Caco-2 (cell line): Measurements from ENCODE around the gene PITRM1. TPM values are rescaled to one million over a fixed set of nuclear protein-coding genes. Genes with fewer than 3 reads are reported as not detected.
A peak's percentile ranks its signal among the peaks of the same experiment; 100 is the strongest.
"Not testable (repeated sequence)": the region's sequence is repeated elsewhere in the genome, so short reads cannot be mapped to it uniquely, and the experiment has no call there.

ENCODE experiments used
- BruUV-seq: library from RNA; stranded (reverse); fragments of 400-500 nt; replicated peaks from 2 replicates; lab custom pipeline; 2021; lab: Mats Ljungman, UMichigan
- CTCF ChIA-PET: fragments of 300-600 bp; sonication (Branson Sonifier 250); formaldehyde crosslinking; loops from one replicate; lab custom pipeline; 2022; ENCODE audit warnings: antibody characterized with exemption; lab: Charles Lee
- POLR2A ChIA-PET: fragments of 300-600 bp; sonication (Branson Sonifier 250); formaldehyde crosslinking; loops from one replicate; lab custom pipeline; 2022; ENCODE audit warnings: antibody characterized with exemption; lab: Charles Lee
- DNase-seq, 2 experiments: peaks; one replicate each; pipeline versions ENCODE4 v3.0.0 to v3.0.0-alpha.2; 2020 to 2022
- H3K27me3 ChIP-seq: replicated peaks from 2 replicates; pipeline ENCODE4 v1.6.0; 2011; ENCODE audit warnings: low read length; ENCODE audit not compliant: control insufficient read depth, insufficient read depth
- H3K36me3 ChIP-seq: 2 replicates; pipeline ENCODE4 v1.5.1; 2011; ENCODE audit warnings: low read length; ENCODE audit not compliant: control insufficient read depth, insufficient read depth
- H3K4me1 ChIP-seq: fragments of 250-450 bp; sonication (Bioruptor Pico); 2 replicates; pipeline ENCODE4 v1.5.1; 2020; ENCODE audit warnings: mild to moderate bottlenecking
- H3K4me3 ChIP-seq: 2 replicates; pipeline ENCODE4 v1.5.1; 2011; ENCODE audit warnings: low read depth, mild to moderate bottlenecking, control low read depth, low read length
- H3K9me3 ChIP-seq: fragments of 250-450 bp; sonication (Bioruptor Pico); 2 replicates; pipeline ENCODE4 v1.5.1; 2020; ENCODE audit warnings: mild to moderate bottlenecking, moderate library complexity
- H3K27ac Mint-ChIP-seq: one replicate; pipeline ENCODE4 v1.8.0; 2022; ENCODE audit warnings: mixed read lengths; ENCODE audit not compliant: unreplicated experiment
- H3K27me3 Mint-ChIP-seq: one replicate; pipeline ENCODE4 v1.8.0; 2022; ENCODE audit warnings: mixed read lengths; ENCODE audit not compliant: insufficient read depth, unreplicated experiment
- H3K36me3 Mint-ChIP-seq: one replicate; pipeline ENCODE4 v1.8.0; 2022; ENCODE audit warnings: mild to moderate bottlenecking, mixed read lengths; ENCODE audit not compliant: insufficient read depth, unreplicated experiment
- H3K4me1 Mint-ChIP-seq: one replicate; pipeline ENCODE4 v1.8.0; 2022; ENCODE audit warnings: low read depth, mixed read lengths; ENCODE audit not compliant: unreplicated experiment
- H3K4me3 Mint-ChIP-seq: one replicate; pipeline ENCODE4 v1.8.0; 2022; ENCODE audit warnings: mild to moderate bottlenecking, moderate library complexity, mixed read lengths; ENCODE audit not compliant: unreplicated experiment
- H3K9me3 Mint-ChIP-seq: one replicate; pipeline ENCODE4 v1.8.0; 2022; ENCODE audit warnings: mixed read lengths; ENCODE audit not compliant: unreplicated experiment
- CTCF ChIP-seq, 2 experiments: fragments of 200-600 bp in 1 of 2; IDR thresholded peaks; 1 replicate in 1 of 2; 2 replicates in 1 of 2; pipeline versions ENCODE4 v1.5.1 to v1.8.0; 2011 to 2022; ENCODE audit warnings: antibody characterized with exemption in 1 of 2, control low read depth in 1 of 2, inconsistent platforms in 1 of 2, low read depth in 1 of 2, low read length in 1 of 2, mild to moderate bottlenecking in 1 of 2, moderate library complexity in 1 of 2; ENCODE audit not compliant: insufficient read depth in 1 of 2, severe bottlenecking in 1 of 2, unreplicated experiment in 1 of 2
- intact Hi-C: fragments of 100-400 bp; cut with micrococcal nuclease; formaldehyde crosslinking; loops from one replicate; pipeline ENCODE4 v1.10.0; 2022; ENCODE audit not compliant: unreplicated experiment
- total RNA-seq: library from RNA; stranded (reverse); gene quantifications from 2 replicates; pipeline ENCODE4 v1.2.3, GENCODE V29; 2022

Gene PITRM1
- total RNA-seq, 1 experiment from 2014 or later: 80.5 TPM

GRCh38 chr10:3173171-3173878, 743 bp upstream of the PITRM1 start:
- H3K27ac Mint-ChIP-seq: peak overlapping the region; percentile 81
- no TSS peak for BruUV-seq
- DNase-seq: peak; percentile 100

GRCh38 chr10:3172081-3172445, 519 bp downstream of the PITRM1 start:
- no TSS peak for BruUV-seq
- CTCF ChIA-PET: interaction anchor here (0.7 to 2.3 kb wide), 3 partner anchors 21 to 1116 kb away, joined by 3 to 9 read pairs (median 3); no protein-coding TSS in a partner anchor
- Mint-ChIP-seq H3K36me3 (peaks cover 24% of the 10 kb centered on the region), H3K27me3 (peaks cover 5% of the 10 kb centered on the region), H3K4me3 (peak overlapping the region; percentile 79), H3K9me3 (no peaks in the 10 kb centered on the region), H3K27ac (peak overlapping the region; percentile 81), H3K4me1 (peaks cover 8% of the 10 kb centered on the region)
- POLR2A ChIA-PET: interaction anchor here (0.8 to 1.8 kb wide), 5 partner anchors 8 to 118 kb away, joined by 3 to 14 read pairs (median 3); no protein-coding TSS in a partner anchor
- Histone ChIP-seq H3K9me3 (no peaks in the 10 kb centered on the region), H3K27me3 (no peaks in the 10 kb centered on the region), H3K4me1 (peaks cover 5% of the 10 kb centered on the region; the same call in 1 of the 2 replicates), H3K36me3 (no peaks in the 10 kb centered on the region; the same call in 1 of the 2 replicates), H3K4me3 (peak overlapping the region; percentile 99)
- peak in 1 of 2 experiments; percentile 30 for DNase-seq
- no peak for TF ChIP-seq CTCF (IDR thresholded peaks at IDR 0.05; ENCODE audit: insufficient read depth in 1 of 2, low read depth in 1 of 2, low read length in 1 of 2, severe bottlenecking in 1 of 2, unreplicated experiment in 1 of 2)
- intact Hi-C loops: loop anchor here (2.0 to 5.0 kb wide), 3 partner anchors 41 to 570 kb away; no protein-coding TSS in a partner anchor

More at GRCh38 chr10:3173171-3173878, 743 bp upstream of the PITRM1 start:
- Histone ChIP-seq H3K4me1 (peaks cover 5% of the 10 kb centered on the region; the same call in 1 of the 2 replicates), H3K27me3 (no peaks in the 10 kb centered on the region), H3K9me3 (no peaks in the 10 kb centered on the region), H3K36me3 (no peaks in the 10 kb centered on the region; the same call in 1 of the 2 replicates), H3K4me3 (peak overlapping the region; percentile 39)
- peaks cover 8% of the 10 kb centered on the region for H3K4me1 Mint-ChIP-seq
- no peak for TF ChIP-seq CTCF (IDR thresholded peaks at IDR 0.05; ENCODE audit: insufficient read depth in 1 of 2, low read depth in 1 of 2, low read length in 1 of 2, severe bottlenecking in 1 of 2, unreplicated experiment in 1 of 2)
- CTCF ChIA-PET: interaction anchor here (0.9 to 2.3 kb wide), 3 partner anchors 24 to 482 kb away, joined by 3 to 9 read pairs (median 3); no protein-coding TSS in a partner anchor
- H3K9me3 Mint-ChIP-seq: no peaks in the 10 kb centered on the region
- peak overlapping the region; percentile 79 for H3K4me3 Mint-ChIP-seq
- peaks cover 14% of the 10 kb centered on the region for H3K36me3 Mint-ChIP-seq
- intact Hi-C loops: loop anchor here (1.0 to 5.0 kb wide), 4 partner anchors 43 to 569 kb away; no protein-coding TSS in a partner anchor
- POLR2A ChIA-PET: interaction anchor here (1.0 to 1.8 kb wide), 6 partner anchors 78 to 680 kb away, joined by 3 to 14 read pairs (median 4); no protein-coding TSS in a partner anchor
- peaks cover 8% of the 10 kb centered on the region for H3K27me3 Mint-ChIP-seq

- BruUV-seq, POLR2A ChIA-PET: not testable (repeated sequence)
- H3K36me3 Mint-ChIP-seq: peaks cover 29% of the 10 kb centered on the region
Measured at GRCh38 chr10:3171488-3171887, 1.1 kb downstream of the PITRM1 start.

More at GRCh38 chr10:3171488-3171887, 1.1 kb downstream of the PITRM1 start:
- H3K9me3 Mint-ChIP-seq, CTCF ChIA-PET, H3K36me3 ChIP-seq, H3K4me1 ChIP-seq, H3K27me3 ChIP-seq, H3K27me3 Mint-ChIP-seq, H3K4me1 Mint-ChIP-seq, H3K9me3 ChIP-seq: not testable (repeated sequence)
- intact Hi-C loops: loop anchor here (5.0 kb wide), 1 partner anchor 571 kb away; no protein-coding TSS in a partner anchor
- peak in 1 of 2 experiments; percentile 27 for DNase-seq
- peak overlapping the region; percentile 81 for H3K27ac Mint-ChIP-seq
- peak overlapping the region; percentile 99 for H3K4me3 ChIP-seq
- peak overlapping the region; percentile 79 for H3K4me3 Mint-ChIP-seq
